HG03039 (cell line): ENCODE results near the gene POLE3.
"Not testable (repeated sequence)": the region's sequence is repeated elsewhere in the genome, so short reads cannot be mapped to it uniquely, and the experiment has no call there.

ENCODE experiments used
- ATAC-seq: cut with Tn5 transposase; IDR thresholded peaks from one replicate; pipeline ENCODE4 v1.9.1; 2021; ENCODE audit warnings: mild to moderate bottlenecking, moderate library complexity; ENCODE audit not compliant: unreplicated experiment

The POLE3 gene, protein sequence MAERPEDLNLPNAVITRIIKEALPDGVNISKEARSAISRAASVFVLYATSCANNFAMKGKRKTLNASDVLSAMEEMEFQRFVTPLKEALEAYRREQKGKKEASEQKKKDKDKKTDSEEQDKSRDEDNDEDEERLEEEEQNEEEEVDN

DNA sequence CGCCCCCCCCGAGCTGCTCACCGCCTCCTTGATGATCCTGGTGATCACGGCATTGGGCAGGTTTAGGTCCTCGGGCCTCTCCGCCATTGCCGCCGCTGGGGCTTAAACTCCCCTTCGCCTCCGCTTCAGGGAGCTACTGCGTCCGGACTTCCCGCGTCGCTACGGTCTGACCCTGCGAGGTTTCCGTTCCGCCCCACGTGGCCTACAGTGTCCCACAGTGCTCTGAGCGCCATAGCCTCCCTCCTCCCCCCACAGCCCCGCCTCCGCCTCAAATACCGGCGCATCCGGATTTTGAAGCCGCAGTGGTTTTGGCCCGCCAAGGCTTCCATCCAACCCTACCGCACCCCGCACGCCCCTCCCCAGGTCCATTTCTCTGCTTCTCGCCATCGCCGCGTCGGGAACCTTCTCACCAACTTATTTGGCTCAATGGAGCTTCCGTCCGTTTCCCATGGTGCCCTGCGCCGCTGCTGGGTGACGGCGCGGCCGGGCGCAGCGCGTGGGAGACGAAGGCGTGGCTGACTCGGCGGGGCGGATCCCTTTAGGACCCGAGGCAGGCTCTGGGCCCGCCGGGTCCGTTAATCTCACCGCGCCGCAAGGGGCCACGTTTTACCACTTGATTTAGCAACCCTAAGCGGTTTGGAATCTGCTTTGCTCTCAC lies at the start of gene POLE3, which contains the start of gene C9orf43:
Gene POLE3, minus strand, starts transcription at position 469 of the 658 bp plus-strand sequence. Its CDS starts 382 bp downstream, at position 87.
Gene C9orf43, plus strand, starts transcription at position 541 of the 658 bp plus-strand sequence. CDS start 2,747 bp downstream, outside the sequence.
- ATAC-seq = peak; percentile 89

DNA sequence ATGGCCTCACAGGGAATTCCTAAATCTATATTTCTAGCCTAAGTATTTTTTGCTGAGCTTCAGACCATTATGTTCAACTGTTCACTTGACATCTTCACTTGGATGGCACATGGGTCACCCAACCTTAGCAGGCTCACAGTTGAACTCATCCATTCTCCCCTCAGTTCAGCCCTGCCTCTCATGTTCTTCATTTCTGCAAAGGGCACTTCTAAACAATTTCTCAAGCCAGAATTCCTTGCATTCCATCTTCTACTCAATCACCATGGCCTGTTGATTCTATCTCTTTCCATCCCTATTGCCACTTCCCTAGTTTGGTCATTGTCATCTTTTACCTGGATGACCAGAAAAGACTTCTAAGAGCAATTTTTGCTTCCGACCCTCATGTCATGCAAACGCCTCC lies 45.8 kb upstream of the POLE3 start:
- no peak for ATAC-seq

GRCh38 chr9:113454914-113455761 lies 44.7 kb upstream of the POLE3 start:
- ATAC-seq = no peak

DNA sequence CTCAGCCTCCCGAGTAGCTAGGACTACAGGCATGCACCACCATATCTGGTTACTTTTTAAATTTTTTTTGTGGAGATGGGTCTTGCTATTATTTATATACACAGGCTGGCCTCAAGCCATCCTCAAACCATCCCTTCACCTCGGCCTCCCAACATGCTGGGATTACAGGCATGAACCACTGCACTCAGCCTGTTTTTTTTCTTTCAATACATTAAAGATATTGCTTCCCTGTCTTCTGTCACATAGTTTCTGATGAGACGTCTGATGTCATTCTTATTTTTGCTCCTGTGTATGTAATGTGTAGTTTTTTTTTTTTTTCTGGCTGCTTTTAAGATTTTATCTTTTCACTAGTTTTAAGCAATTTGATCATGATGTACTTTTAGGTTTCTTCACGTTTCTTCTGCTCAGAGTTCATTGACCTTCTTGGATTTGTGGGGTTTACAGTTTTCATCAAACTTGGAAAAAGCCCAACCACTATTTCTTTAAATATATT lies 41.7 kb upstream of the POLE3 start:
- no peak for ATAC-seq

- ATAC-seq = no peak
Measured at GRCh38 chr9:113449376-113449775, 38.9 kb upstream of the POLE3 start.

- ATAC-seq = no peak
Measured at GRCh38 chr9:113446323-113446740, 35.9 kb upstream of the POLE3 start.

- ATAC-seq = no peak
Measured at GRCh38 chr9:113444736-113445135, 34.3 kb upstream of the POLE3 start.

DNA sequence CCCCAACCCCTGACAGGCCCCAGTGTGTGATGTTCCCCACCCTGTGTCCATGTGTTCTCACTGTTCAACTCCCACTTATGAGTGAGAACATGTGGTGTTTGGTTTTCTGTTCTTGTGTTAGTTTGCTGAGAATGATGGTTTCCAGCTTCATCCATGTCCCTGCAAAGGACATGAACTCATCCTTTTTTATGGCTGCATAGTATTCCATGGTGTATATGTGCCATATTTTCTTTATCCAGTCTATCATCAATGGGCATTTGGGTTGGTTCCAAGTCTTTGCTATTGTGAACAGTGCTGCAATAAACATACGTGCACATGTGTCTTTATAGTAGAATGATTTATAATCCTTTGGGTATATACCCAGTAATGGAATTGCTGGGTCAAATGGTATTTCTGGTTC lies 27.2 kb upstream of the POLE3 start:
- not testable (repeated sequence) for ATAC-seq

GRCh38 chr9:113436728-113437515 lies 26.4 kb upstream of the POLE3 start:
- ATAC-seq = no peak

GRCh38 chr9:113431191-113431590 lies 20.7 kb upstream of the POLE3 start:
- ATAC-seq = no peak

- no peak for ATAC-seq
Measured at GRCh38 chr9:113428062-113428615, 17.7 kb upstream of the POLE3 start.

DNA sequence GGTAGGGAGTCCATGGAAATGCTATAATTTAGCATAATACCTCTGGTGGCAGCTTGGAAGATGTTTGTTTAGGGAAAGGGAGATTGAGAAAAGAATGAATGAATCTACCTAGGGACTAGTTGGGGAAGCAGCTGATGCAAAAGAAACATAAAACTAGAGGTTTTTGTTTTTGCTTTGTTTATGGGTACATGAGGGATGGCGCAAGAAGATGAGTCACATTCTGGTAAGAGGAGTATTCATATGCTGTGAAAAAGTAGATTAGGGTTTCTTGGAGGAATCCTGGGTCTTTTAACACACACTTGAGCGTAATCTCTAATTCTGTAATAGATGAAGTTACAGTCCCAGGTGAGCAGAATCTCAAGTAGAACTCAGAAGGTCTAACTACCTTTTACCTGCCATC lies 17.2 kb upstream of the POLE3 start:
- ATAC-seq = no peak

DNA sequence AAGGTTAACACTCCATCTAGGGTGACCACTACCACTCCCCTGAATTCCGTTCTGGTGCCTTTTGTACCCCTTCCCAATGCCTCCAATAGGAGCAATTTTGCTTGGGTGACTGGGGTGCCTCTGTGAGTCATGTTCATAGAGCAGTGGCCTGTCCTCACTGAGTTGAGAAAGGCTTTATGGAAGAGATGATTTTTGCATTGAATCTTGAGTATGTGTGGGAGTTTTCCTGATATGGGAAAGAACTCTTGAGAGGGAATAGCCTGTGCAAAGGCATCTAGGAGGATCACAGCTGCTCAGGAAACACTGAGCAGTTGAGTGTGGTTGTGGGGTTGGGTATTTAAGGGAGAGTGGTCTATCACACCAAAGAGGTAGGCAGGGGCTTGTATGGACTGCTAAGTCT lies 16.2 kb upstream of the POLE3 start:
- no peak for ATAC-seq

DNA sequence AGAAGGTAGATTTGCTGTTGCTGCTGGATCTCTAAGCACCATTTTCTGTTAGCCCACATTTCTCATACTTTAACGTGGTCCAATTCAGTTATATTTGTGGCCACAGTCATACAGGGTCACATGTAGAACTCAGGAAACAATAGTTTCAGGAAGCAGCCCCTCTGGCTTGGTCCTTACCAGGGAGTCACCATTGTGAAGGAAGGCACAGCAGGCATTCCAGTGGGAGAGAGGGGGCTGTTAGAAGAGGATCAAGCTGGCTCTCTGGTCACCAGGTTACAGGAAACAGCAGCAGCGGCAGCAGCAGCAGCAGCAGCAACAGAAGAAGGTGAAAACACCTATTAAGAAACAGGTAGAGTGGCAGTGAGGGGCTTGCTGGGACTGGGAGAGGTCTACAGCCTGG lies 14.6 kb upstream of the POLE3 start:
- no peak for ATAC-seq

DNA sequence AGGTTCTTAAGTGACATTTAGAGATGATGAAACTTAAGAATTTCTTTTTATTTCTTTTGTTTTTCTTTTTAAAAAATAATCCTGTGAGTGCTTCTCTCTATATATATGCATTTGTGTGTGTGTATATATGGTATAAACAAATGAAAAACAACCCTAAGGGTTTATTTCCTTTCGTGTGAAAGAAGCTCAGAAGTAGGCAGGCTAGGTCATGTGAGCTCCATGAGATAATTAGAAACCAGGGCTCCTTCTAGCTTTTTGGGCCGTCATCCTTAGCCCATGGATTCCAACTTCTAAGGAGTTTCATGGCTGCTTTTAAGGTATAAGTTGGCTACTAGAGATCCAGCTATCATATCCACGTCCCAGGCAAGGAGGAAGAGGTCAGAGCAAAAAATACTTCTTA lies 11.3 kb upstream of the POLE3 start:
- no peak for ATAC-seq

DNA sequence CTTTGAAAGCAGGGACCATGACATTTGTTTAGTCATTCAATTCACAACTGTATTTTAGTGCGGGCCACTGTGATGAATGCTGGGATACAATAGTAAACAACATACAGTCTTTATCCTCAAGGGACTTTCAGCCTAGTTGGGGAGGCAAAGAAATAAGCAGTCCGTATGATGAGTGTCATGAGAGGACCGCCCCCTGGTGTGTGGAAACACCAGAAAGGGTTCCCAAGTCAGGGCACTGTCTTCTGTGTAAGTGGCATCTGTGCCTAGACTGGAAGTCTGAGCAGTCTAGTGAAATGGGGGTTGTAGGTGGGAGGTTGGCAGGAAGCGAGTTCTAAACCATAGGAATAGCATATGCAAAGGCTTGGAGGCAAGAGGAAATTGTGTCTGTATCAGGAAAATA lies 6.9 kb upstream of the POLE3 start:
- ATAC-seq = no peak

DNA sequence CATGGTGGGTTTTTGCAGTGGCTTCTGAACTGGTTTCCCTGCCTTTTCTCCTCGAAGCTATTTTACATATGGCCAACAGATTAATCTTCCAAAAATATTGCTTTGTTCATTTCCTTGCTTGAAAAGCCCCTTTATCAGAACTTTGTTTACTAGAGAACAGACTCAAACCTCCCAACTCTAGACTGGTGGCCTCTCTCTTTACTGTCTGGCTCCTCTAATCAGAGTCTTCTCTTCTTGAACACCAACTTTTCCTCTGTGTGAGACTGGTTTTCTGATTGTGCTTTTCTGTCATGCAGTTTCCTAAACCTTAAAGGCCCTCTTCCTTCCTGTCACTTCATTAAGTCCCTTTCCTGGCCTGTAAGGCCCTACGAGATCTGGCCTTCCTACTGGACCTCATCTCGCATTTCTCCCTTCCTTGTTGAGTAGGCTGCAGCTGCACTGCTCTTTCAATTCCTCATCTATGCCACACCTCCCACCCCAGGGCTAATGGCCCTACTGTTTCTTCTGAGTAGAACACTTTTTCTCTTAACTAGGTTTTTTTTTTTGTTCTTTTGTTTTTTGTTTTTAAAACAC lies 5.8 kb upstream of the POLE3 start:
- ATAC-seq = peak; percentile 86

- ATAC-seq = peak; percentile 4
Measured at GRCh38 chr9:113409883-113410206, 630 bp downstream of the POLE3 start.

- ATAC-seq = no peak
Measured at GRCh38 chr9:113409481-113409880, 994 bp downstream of the POLE3 start.

DNA sequence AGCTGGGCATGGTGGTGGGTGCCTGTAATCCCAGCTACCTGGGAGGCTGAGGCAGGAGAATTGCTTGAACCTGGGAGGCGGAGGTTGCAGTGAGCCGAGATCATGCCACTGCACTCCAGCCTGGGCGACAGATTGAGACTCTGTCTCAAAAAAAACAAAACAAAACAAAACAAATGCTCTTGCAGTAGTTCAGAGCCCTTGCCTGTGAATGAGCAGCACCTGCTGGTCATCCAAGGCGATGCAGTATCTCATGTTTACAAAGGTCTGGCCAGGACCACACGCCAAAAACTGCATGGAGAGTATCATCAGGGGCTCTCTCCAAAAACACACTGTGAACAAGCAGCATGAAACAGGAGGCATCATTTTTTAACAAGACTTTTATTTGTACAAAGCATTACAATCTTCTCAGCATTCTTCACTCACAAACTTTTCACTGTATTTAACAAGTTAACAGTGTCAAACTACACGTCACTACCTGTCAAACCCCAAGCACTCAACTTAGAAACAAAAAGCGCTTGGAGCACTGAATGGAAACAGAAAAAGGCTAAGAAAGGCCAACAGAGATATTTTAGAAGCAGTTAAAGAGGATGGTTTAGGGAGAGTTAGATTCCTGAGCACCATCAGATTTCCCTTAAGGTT lies 3.5 kb downstream of the POLE3 start:
- ATAC-seq = not testable (repeated sequence)
